ENCODE measurements around the gene COX7A2L.

Gene COX7A2L

DNA sequence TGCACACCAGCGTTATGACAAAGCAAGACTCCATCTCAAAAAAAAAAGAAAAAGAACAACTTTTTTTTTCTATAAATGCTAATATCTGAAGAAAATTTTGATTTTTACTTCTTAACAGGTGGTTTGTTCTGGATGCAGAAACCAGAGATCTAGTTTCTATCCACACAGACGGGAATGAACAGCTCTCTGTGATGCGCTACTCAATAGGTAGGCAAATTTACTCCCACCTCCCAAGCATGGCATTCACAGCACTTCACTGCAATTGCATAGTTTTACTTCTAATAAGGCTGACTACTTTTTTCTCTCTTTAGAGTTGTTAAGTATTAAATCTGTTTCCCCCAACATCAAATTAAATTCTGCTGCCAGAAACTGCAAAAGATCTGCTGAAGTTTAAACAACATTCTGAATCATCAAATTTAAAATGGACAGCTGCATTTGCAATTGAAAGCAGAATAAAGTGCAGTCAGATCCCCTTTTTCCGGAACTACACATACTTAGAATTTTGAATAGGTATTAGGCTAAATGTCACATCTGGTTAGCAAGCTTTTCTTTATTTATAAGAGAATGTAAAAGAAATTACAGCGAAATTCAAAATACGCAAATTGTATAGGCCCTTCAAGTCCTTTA lies 45.1 kb downstream of the COX7A2L start:
- no peak for FAIRE-seq

DNA sequence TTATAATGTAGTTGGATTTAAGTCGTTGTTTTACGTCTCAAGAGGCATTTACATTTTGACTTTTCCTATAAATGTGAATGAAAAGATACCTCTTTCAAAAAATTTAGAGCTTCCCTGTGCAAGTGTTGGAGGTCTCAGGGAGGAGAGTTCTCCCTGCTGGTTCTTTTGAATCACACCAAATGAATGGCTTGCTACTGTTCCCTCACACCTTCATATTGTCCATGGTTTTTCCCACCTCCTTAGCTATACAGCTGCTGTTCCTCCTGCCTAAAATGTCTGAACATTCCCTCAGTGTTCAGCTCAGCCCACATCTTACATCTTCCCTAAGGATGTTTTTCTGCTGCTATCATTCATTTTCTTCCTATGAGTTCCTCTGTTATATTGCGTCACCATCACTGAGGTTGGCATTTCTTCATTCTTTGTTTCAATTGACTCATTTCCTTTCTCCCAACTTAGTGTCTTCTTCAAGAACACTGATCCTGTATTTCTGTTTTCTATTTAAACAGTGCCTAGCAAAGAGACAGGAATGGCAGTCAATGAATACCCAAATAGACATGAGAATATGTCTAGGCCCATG lies 46.0 kb downstream of the COX7A2L start:
- no peak for FAIRE-seq

GRCh38 chr2:42312106-42312505 lies 48.9 kb downstream of the COX7A2L start:
- FAIRE-seq, result no peak

- FAIRE-seq, result no peak
Measured at GRCh38 chr2:42310007-42310515, 51.0 kb downstream of the COX7A2L start.

GRCh38 chr2:42309366-42309765 lies 51.7 kb downstream of the COX7A2L start:
- no peak for FAIRE-seq

DNA sequence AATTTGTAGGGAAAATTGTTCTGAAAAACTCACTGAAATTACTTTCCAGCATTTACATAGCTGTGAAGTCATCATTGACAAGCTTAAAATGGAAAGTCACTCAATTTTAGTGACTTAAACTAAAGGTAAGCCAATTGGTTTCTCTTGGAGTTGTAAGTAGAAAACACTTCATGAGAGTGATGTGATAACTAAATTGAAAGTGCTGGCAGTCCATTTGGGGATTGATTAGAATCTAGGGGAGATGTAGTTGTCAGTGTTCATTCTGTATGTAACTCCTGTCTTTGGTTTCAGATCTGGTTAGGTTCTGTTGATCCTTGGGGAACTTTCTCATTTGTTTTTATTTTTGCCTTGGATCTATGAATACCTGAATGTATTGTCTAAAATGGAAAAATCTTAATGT lies 53.8 kb downstream of the COX7A2L start:
- FAIRE-seq, result no peak

DNA sequence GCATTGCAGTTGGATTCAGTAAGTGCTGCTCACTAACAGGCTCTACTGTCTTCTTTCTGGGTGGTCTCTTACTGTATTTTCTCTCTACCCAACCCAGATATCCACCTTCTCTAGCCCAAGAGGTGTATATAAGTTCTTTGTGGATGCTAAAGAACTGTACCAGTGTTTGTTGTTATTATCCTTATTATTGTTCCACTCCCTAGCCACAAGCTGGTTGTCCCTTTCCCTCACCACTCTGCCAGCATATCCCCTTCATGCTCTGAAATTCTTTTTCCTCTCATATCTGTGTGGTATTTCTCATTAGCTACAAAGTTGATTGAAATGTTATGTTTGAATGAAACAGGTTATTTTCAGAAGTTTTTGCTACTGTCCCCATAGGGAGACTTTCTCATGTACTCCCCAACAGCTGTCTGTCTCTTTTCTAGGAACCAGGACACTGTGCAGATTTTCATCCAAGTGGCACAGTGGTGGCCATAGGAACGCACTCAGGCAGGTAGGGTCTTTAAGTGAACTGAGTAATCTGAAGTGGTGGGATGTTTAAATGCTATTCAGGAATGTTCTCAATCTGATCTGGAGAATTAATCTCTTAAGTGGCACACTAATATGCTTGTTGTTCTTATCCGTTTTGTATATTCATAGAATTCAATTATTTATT lies 56.8 kb downstream of the COX7A2L start:
- FAIRE-seq, result no peak

DNA sequence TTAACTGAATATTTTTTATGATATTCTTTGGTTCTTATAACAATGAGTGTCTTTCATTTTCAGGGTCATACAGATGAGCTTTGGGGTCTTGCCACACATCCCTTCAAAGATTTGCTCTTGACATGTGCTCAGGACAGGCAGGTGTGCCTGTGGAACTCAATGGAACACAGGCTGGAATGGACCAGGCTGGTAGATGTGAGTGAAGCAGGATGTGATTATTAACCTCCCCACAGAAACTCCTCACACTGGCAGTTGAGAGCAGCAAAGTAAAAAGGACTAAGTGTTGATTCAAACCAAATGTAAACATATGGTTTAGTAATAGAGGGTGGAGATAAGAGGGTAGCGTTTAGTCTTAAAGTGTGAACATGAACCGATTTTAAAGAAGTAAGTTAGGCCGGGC lies 57.8 kb downstream of the COX7A2L start:
- FAIRE-seq, result no peak

- FAIRE-seq, result no peak
Measured at GRCh38 chr2:42300527-42300926, 60.5 kb downstream of the COX7A2L start.
